ENCODE measurements around the gene INTS13. TPM values are rescaled to one million over a fixed set of nuclear protein-coding genes. Genes with fewer than 3 reads are reported as not detected.

INTS13 gene
- total RNA-seq, 1 experiment from 2014 or later = 61.8 TPM

- peaks cover 40% of the 10 kb centered on the region for H3K36me3 ChIP-seq (ENCODE audit: low read depth, low read length)
- ATAC-seq (peak; percentile 68), DNase-seq (no peak)
- POLR2A ChIA-PET (ENCODE audit: unreplicated experiment) = no interaction called here
- no TSS peak for BruUV-seq (replicated peaks)
- no peaks in the 10 kb centered on the region for H4K20me1 ChIP-seq (ENCODE audit: low read length)
- no peak overlapping the region for H3K4me3 ChIP-seq (ENCODE audit: low read length)
- no peak for TF ChIP-seq EZH2phosphoT487 (IDR thresholded peaks at IDR 0.05; ENCODE audit: borderline replicate concordance, low read length)
- 0 out of 2 replicates have a peak, but pooled peaks have one; percentile 27 for TF ChIP-seq CTCF (conservative IDR thresholded peaks at IDR 0.05; ENCODE audit: low read depth, low read length)
- no peak for TF ChIP-seq EZH2 (IDR thresholded peaks at IDR 0.05; ENCODE audit: low read length, unreplicated experiment)
- no peaks in the 10 kb centered on the region for H3K79me2 ChIP-seq (ENCODE audit: low read length)
- H3F3A ChIP-seq (ENCODE audit: low read length, unreplicated experiment) = no peaks in the 10 kb centered on the region
- H3K4me1 ChIP-seq (ENCODE audit: insufficient read depth, low read length) = no peaks in the 10 kb centered on the region
- CTCF ChIA-PET = interaction anchor here (0.7 to 1.1 kb wide), 4 partner anchors 95 to 103 kb away, joined by 3 to 4 read pairs (median 4); partner anchors contain the start of gene TM7SF3
- H3K9me2 ChIP-seq (replicated peaks; ENCODE audit: low read length) = no peaks in the 10 kb centered on the region
- no peak overlapping the region for H2AFZ ChIP-seq (ENCODE audit: low read length)
- no peaks in the 10 kb centered on the region for H3K9me3 ChIP-seq (ENCODE audit: low read length)
- intact Hi-C loops (cut with micrococcal nuclease) = loop anchor here (1.0 to 2.0 kb wide), 2 partner anchors 18 to 96 kb away; partner anchors contain the start of genes INTS13 and TM7SF3
- no peak overlapping the region for H3K27ac ChIP-seq (ENCODE audit: low read length)
- H3K4me2 ChIP-seq (ENCODE audit: low read length) = no peak overlapping the region
- H3K27me3 ChIP-seq (ENCODE audit: low read length) = no peaks in the 10 kb centered on the region
- no peak overlapping the region for H3K9ac ChIP-seq (ENCODE audit: low read length)
Measured at GRCh38 chr12:26918321-26919215, 19.2 kb downstream of the INTS13 start.

- intact Hi-C loops (cut with micrococcal nuclease) = no loop called here
- no peaks in the 10 kb centered on the region for H3K79me2 ChIP-seq (ENCODE audit: low read length)
Measured at GRCh38 chr12:26906704-26907103, 31.1 kb downstream of the INTS13 start.

More at GRCh38 chr12:26906704-26907103, 31.1 kb downstream of the INTS13 start:
- H3K27me3 ChIP-seq (ENCODE audit: low read length) = no peaks in the 10 kb centered on the region
- no peak overlapping the region for H3K27ac ChIP-seq (ENCODE audit: low read length)
- no peaks in the 10 kb centered on the region for H4K20me1 ChIP-seq (ENCODE audit: low read length)
- peaks cover 67% of the 10 kb centered on the region for H3K36me3 ChIP-seq (ENCODE audit: low read depth, low read length)
- H3K9me2 ChIP-seq (replicated peaks; ENCODE audit: low read length) = no peaks in the 10 kb centered on the region
- no peak overlapping the region for H3K9ac ChIP-seq (ENCODE audit: low read length)
- no peak overlapping the region for H2AFZ ChIP-seq (ENCODE audit: low read length)
- no peak overlapping the region for H3K4me2 ChIP-seq (ENCODE audit: low read length)
- BruUV-seq (replicated peaks) = no TSS peak
- POLR2A ChIA-PET (ENCODE audit: unreplicated experiment) = no interaction called here
- H3K9me3 ChIP-seq (ENCODE audit: low read length) = no peaks in the 10 kb centered on the region
- H3K4me1 ChIP-seq (ENCODE audit: insufficient read depth, low read length) = no peaks in the 10 kb centered on the region
- H3F3A ChIP-seq (ENCODE audit: low read length, unreplicated experiment) = no peaks in the 10 kb centered on the region
- CTCF ChIA-PET = no interaction called here
- ATAC-seq = no peak
- no peak for DNase-seq
- no peak overlapping the region for H3K4me3 ChIP-seq (ENCODE audit: low read length)
- no peak for TF ChIP-seq CTCF (conservative IDR thresholded peaks at IDR 0.05; ENCODE audit: low read depth, low read length)
- TF ChIP-seq EZH2phosphoT487 (IDR thresholded peaks at IDR 0.05; ENCODE audit: borderline replicate concordance, low read length) = no peak
- TF ChIP-seq EZH2 (IDR thresholded peaks at IDR 0.05; ENCODE audit: low read length, unreplicated experiment) = no peak
